GM12865 (cell line): ENCODE measurements around the gene KLHL1.

Experiments used
- DNase-seq: peaks from one replicate; pipeline ENCODE4 v3.0.0; 2010; ENCODE audit warnings: low read depth
- H3K4me3 ChIP-seq: 2 replicates; pipeline ENCODE4 v1.5.1; 2011; ENCODE audit warnings: mild to moderate bottlenecking, low read depth, low read length, control low read depth
- TF ChIP-seq, protein P1 (sequence below): IDR thresholded peaks from 2 replicates; pipeline ENCODE4 v1.5.1; 2011; ENCODE audit warnings: low read length, control low read depth, low read depth, inconsistent platforms; ENCODE audit not compliant: insufficient read depth; ENCODE audit errors: missing control alignments

KLHL1 gene

DNA sequence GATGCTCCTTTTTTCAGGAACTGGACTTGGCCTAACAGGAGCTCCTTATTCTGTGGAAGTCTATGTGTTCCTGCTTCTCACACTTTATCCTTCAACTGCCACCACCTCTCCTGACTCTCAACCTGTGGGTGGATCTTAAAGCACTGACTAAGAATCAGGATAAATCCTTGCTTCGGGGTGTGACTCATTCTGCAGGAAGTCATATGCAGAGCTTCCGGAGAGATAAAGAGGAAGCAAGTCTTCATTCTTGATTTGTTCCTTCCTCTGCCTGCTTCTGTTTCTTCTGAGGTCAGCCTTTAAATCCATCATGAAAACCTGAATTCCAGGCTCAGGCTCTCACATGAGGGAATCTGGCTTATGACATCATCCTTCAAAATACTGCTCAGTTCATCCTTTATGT is 137.7 kb downstream of the KLHL1 start:
- no peak for DNase-seq
- no peak overlapping the region for H3K4me3 ChIP-seq
- TF ChIP-seq, protein P1, sequence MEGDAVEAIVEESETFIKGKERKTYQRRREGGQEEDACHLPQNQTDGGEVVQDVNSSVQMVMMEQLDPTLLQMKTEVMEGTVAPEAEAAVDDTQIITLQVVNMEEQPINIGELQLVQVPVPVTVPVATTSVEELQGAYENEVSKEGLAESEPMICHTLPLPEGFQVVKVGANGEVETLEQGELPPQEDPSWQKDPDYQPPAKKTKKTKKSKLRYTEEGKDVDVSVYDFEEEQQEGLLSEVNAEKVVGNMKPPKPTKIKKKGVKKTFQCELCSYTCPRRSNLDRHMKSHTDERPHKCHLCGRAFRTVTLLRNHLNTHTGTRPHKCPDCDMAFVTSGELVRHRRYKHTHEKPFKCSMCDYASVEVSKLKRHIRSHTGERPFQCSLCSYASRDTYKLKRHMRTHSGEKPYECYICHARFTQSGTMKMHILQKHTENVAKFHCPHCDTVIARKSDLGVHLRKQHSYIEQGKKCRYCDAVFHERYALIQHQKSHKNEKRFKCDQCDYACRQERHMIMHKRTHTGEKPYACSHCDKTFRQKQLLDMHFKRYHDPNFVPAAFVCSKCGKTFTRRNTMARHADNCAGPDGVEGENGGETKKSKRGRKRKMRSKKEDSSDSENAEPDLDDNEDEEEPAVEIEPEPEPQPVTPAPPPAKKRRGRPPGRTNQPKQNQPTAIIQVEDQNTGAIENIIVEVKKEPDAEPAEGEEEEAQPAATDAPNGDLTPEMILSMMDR: no peak

DNA sequence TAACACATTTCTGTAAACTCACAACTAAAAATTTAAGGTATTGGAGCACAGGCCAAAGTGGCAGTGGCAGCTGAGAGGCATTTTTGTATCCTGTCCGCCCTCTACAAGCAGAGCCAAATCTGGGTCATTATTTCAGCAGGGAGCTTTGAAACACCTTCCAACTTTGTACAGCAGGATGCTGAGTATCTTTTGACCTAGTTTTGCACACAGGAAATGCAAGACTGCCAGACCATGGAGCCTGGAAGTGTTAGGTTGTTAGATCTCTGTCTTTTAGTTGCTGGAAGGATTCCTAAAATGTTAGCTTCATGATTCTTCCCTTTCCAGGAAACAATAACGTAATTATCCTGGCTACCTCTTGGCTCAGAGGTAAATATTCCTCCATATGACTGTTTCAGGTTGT is 149.2 kb downstream of the KLHL1 start:
- H3K4me3 ChIP-seq: no peak overlapping the region
- TF ChIP-seq, protein P1: no peak
- no peak for DNase-seq

DNA sequence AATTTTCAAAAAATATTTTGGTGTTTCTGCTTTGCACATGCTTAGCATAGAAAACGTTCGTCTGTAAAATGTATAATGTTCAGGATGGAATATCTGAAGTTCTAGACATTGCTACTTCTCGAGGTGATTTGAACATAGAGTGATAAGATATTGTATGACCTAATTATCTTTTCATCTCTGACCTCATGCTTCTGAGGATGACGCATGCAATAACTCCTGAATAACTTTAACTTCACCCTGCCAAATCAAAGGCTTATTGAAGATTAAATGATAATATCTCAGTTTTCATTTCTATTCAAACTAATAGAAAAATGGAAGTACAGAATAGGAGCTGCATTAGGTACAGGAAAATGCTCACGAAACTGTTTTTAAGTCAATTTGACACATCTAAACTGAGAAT is 151.4 kb downstream of the KLHL1 start:
- TF ChIP-seq, protein P1: no peak
- no peak for DNase-seq
- no peak overlapping the region for H3K4me3 ChIP-seq

DNA sequence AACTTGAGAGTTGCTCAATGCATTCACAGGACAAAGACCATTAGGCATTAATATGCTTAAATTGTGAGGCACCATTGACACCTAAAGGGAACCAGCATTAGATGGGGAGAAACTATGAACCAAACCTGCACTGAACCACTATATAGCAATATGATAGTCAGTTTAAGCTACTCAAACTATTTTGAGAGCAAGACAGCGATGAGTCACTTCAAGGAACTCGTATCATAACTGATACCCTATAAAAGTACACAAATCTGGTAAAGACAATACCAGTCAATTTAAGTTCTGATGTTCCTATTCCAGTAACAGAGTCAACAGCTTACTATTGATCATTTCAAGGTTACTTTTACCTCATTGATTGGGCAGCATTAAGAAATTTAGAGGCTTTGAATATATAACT is 151.9 kb downstream of the KLHL1 start:
- no peak for DNase-seq
- no peak overlapping the region for H3K4me3 ChIP-seq
- TF ChIP-seq, protein P1: no peak

DNA sequence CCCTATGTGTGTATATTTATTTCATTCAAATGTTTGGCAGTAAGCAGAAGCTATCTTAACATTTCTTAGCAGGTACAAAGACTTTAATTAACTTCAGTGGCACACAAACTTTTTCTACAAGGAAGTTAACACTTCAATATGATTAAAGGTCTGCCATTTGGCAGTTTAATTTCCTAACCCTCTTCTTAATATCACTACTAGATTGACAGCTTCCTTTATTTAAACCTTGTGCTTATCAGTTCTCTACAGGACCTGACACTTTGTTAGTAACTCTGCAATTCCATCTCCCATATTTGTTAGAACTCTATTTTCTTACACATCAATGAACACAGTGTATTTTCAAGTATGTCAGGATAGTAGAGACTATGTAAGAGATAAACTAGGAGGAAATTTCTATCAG is 153.0 kb downstream of the KLHL1 start:
- TF ChIP-seq, protein P1: no peak
- DNase-seq: no peak

DNA sequence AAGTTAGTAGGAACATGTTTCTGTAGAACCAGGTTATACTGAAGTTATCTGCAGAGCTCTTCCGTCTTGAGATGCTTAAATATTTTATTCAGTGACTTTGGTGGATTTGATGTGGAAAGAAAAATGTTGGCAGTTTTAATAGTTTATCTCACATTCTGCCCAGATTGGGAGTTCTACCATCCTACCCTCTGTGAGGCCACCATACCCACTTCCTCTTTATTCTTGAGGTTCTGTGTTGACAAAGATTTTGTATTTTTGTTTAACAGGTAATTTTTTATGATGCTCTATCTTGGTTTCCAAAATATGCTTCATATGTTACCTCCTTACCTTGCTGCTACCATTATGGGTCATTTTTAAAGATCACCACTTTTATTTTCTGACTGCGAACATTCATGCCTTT is 156.8 kb downstream of the KLHL1 start:
- DNase-seq: no peak
- H3K4me3 ChIP-seq: no peak overlapping the region
- TF ChIP-seq, protein P1: no peak

More for the DNA sequence above, 153.0 kb downstream of the KLHL1 start:
- no peak overlapping the region for H3K4me3 ChIP-seq

DNA sequence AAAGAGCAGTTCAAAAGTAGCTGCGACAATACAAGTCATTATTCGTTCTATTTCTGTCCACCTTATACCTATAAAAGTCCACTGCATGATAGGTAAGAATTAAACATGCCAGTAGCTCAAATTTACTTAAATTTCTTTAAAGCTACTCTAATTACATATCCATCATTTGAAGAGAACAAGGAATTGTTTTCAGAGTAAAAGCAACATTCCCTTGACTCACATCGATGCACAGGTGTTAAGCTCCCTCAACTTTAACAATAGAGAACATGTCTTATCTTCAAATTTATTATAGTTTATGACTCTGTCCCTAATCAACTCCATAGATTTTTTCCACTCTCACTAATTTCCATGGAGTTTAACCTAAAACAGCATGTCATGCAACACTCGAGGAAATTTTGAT is 158.1 kb downstream of the KLHL1 start:
- no peak for DNase-seq
- TF ChIP-seq, protein P1: no peak
- no peak overlapping the region for H3K4me3 ChIP-seq
